Panc1 (cell line): ENCODE results near the gene SLC22A23.
A peak's percentile ranks its signal among the peaks of the same experiment; 100 is the strongest.

ENCODE experiments used
- CTCF ChIP-seq: fragments of 450-650 bp; IDR thresholded peaks from 2 replicates; pipeline ENCODE4 v1.5.1; 2017; ENCODE audit warnings: mild to moderate bottlenecking
- POLR2AphosphoS5 ChIP-seq: IDR thresholded peaks from 2 replicates; pipeline ENCODE4 v1.6.1; 2012; ENCODE audit warnings: mild to moderate bottlenecking, low read depth, low read length, moderate library complexity
- REST ChIP-seq, 2 experiments: IDR thresholded peaks; 2 replicates each; pipeline ENCODE4 v1.6.1; 2011 to 2012; ENCODE audit warnings: low read depth in 2 of 2, control low read depth in 1 of 2, low read length in 1 of 2, mild to moderate bottlenecking in 1 of 2, moderate library complexity in 1 of 2; ENCODE audit not compliant: insufficient read depth in 1 of 2

- TF ChIP-seq POLR2AphosphoS5, result no peak
- TF ChIP-seq REST (IDR thresholded peaks at IDR 0.05; ENCODE audit: insufficient read depth in 1 of 2, low read depth in 2 of 2, low read length in 1 of 2), result no peak
- peak; percentile 97 for TF ChIP-seq CTCF
Measured at GRCh38 chr6:3456898-3457709, at the start of gene SLC22A23.
